Brain microvascular endothelial cell (primary cell): ENCODE data around the gene TXK.

Source experiments
- DNase-seq: peaks from one replicate; pipeline ENCODE4 v3.0.0-alpha.2; 2020
- H3K27ac ChIP-seq: fragments of 250-450 bp; sonication (Bioruptor Pico); 2 replicates; pipeline ENCODE4 v1.5.1; 2020; ENCODE audit warnings: mild to moderate bottlenecking, moderate library complexity
- H3K27me3 ChIP-seq: fragments of 250-450 bp; sonication (Bioruptor Pico); replicated peaks from 2 replicates; pipeline ENCODE4 v1.5.1; 2020; ENCODE audit warnings: mild to moderate bottlenecking
- H3K36me3 ChIP-seq: fragments of 250-450 bp; sonication (Bioruptor Pico); replicated peaks from 2 replicates; pipeline ENCODE4 v1.5.1; 2020; ENCODE audit warnings: mild to moderate bottlenecking
- H3K4me3 ChIP-seq: 2 replicates; pipeline ENCODE4 v1.5.1; 2011; ENCODE audit warnings: low read depth, mild to moderate bottlenecking, control low read depth, low read length, moderate library complexity
- CTCF ChIP-seq: IDR thresholded peaks from 2 replicates; pipeline ENCODE4 v1.5.1; 2011; ENCODE audit warnings: low read depth, mild to moderate bottlenecking, moderate library complexity, low read length, control low read depth, inconsistent platforms; ENCODE audit errors: missing control alignments
- in situ Hi-C: cut with HindIII; loops from 2 replicates; pipeline ENCODE4 v1.10.0; 2017; ENCODE audit warnings: low sequenced_read_pairs, low pct_ligation_motif_present

Gene TXK

GRCh38 chr4:48071191-48071590 is 62.9 kb downstream of the TXK start:
- Histone ChIP-seq H3K27me3 (no peaks in the 10 kb centered on the region), H3K4me3 (no peak overlapping the region), H3K27ac (peak overlapping the region; percentile 53), H3K36me3 (no peaks in the 10 kb centered on the region)
- peak; percentile 41 for DNase-seq
- TF ChIP-seq CTCF = peak; percentile 2
- in situ Hi-C loops = no loop called here

- no peak overlapping the region for H3K27ac ChIP-seq
- no peak for DNase-seq
- no peak overlapping the region for H3K4me3 ChIP-seq
- H3K27me3 ChIP-seq = no peaks in the 10 kb centered on the region
- H3K36me3 ChIP-seq = no peaks in the 10 kb centered on the region
- in situ Hi-C loops = no loop called here
- TF ChIP-seq CTCF = no peak
Measured at GRCh38 chr4:48069026-48069425, 65.0 kb downstream of the TXK start.

- no peak for DNase-seq
- Histone ChIP-seq H3K4me3 (no peak overlapping the region), H3K27me3 (no peaks in the 10 kb centered on the region), H3K27ac (no peak overlapping the region), H3K36me3 (no peaks in the 10 kb centered on the region)
- in situ Hi-C loops = no loop called here
- TF ChIP-seq CTCF = no peak
Measured at GRCh38 chr4:48068182-48068581, 65.9 kb downstream of the TXK start.

- TF ChIP-seq CTCF = no peak
- no peak for DNase-seq
- in situ Hi-C loops = no loop called here
- H3K36me3 ChIP-seq = no peaks in the 10 kb centered on the region
- H3K4me3 ChIP-seq = no peak overlapping the region
- H3K27me3 ChIP-seq = no peaks in the 10 kb centered on the region
- no peak overlapping the region for H3K27ac ChIP-seq
Measured at GRCh38 chr4:48067536-48067935, 66.5 kb downstream of the TXK start.

GRCh38 chr4:48065587-48066052 is 68.4 kb downstream of the TXK start:
- DNase-seq = no peak
- Histone ChIP-seq H3K27ac (no peak overlapping the region), H3K36me3 (no peaks in the 10 kb centered on the region), H3K4me3 (no peak overlapping the region), H3K27me3 (no peaks in the 10 kb centered on the region)
- TF ChIP-seq CTCF = no peak
- in situ Hi-C loops = no loop called here

GRCh38 chr4:48064349-48064748 is 69.7 kb downstream of the TXK start:
- Histone ChIP-seq H3K4me3 (no peak overlapping the region), H3K36me3 (no peaks in the 10 kb centered on the region), H3K27me3 (no peaks in the 10 kb centered on the region), H3K27ac (no peak overlapping the region)
- TF ChIP-seq CTCF = no peak
- in situ Hi-C loops = no loop called here
- DNase-seq = no peak
